ENCODE measurements around the gene CENPL. TPM values are rescaled to one million over a fixed set of nuclear protein-coding genes. Genes with fewer than 3 reads are reported as not detected.

Gene CENPL
- total RNA-seq, 1 experiment from 2014 or later: 108 TPM

GRCh38 chr1:173753830-173754229 is 70.9 kb downstream of the CENPL start:
- Histone ChIP-seq H4K20me1 (ENCODE audit: low read length) (no peaks in the 10 kb centered on the region), H3K27ac (ENCODE audit: low read length) (no peak overlapping the region), H3K4me3 (ENCODE audit: low read length) (no peak overlapping the region), H3K79me2 (ENCODE audit: low read length) (no peaks in the 10 kb centered on the region), H2AFZ (ENCODE audit: low read length) (no peak overlapping the region), H3F3A (ENCODE audit: low read length, unreplicated experiment) (no peaks in the 10 kb centered on the region), H3K4me1 (ENCODE audit: insufficient read depth, low read length) (peaks cover 9% of the 10 kb centered on the region), H3K27me3 (ENCODE audit: low read length) (no peaks in the 10 kb centered on the region), H3K4me2 (ENCODE audit: low read length) (no peak overlapping the region), H3K9ac (ENCODE audit: low read length) (no peak overlapping the region), H3K36me3 (ENCODE audit: low read depth, low read length) (peaks cover 55% of the 10 kb centered on the region), H3K9me2 (replicated peaks; ENCODE audit: low read length) (no peaks in the 10 kb centered on the region), H3K9me3 (ENCODE audit: low read length) (no peaks in the 10 kb centered on the region)
- intact Hi-C loops (cut with micrococcal nuclease): no loop called here
- BruUV-seq (replicated peaks): no TSS peak
- POLR2A ChIA-PET (ENCODE audit: unreplicated experiment): no interaction called here
- no peak for DNase-seq
- ATAC-seq: no peak
- no peak for TF ChIP-seq CTCF (conservative IDR thresholded peaks at IDR 0.05; ENCODE audit: low read depth, low read length)
- TF ChIP-seq EZH2phosphoT487 (IDR thresholded peaks at IDR 0.05; ENCODE audit: borderline replicate concordance, low read length): no peak
- TF ChIP-seq EZH2 (IDR thresholded peaks at IDR 0.05; ENCODE audit: low read length, unreplicated experiment): no peak
- CTCF ChIA-PET: no interaction called here

Other genes starting within 250 kb of the CENPL start
- not detected in 2 replicates for gene SLC9C2, start 221.8 kb downstream of the CENPL start, total RNA-seq (2014; rRNA removed)
- gene TEX50, start 189.5 kb downstream of the CENPL start, total RNA-seq (2014; rRNA removed): not detected in 2 replicates
- not detected in 2 replicates for gene ANKRD45, start 155.0 kb downstream of the CENPL start, total RNA-seq (2014; rRNA removed)
- 46.2 and 46.4 TPM in 2 replicates for gene KLHL20, start 109.9 kb downstream of the CENPL start, total RNA-seq (2014; rRNA removed)
- gene DARS2, start 210 bp downstream of the CENPL start, total RNA-seq (2014; rRNA removed): 71.8 and 77.3 TPM in 2 replicates
- gene GAS5, start 43.1 kb upstream of the CENPL start, total RNA-seq (2014; rRNA removed): 99.2 and 112 TPM in 2 replicates
- 0.58 and 1.5 TPM in 2 replicates for gene ZBTB37, start 43.5 kb upstream of the CENPL start, total RNA-seq (2014; rRNA removed)
- not detected in 2 replicates for gene SERPINC1, start 92.4 kb upstream of the CENPL start, total RNA-seq (2014; rRNA removed)
- 7.5 and 10.5 TPM in 2 replicates for gene RC3H1, start 197.5 kb upstream of the CENPL start, total RNA-seq (2014; rRNA removed)

All from PC-3 (cell line).